CD4-positive, alpha-beta T cell treated with Interleukin-1 beta for 1 hour (primary cell): ENCODE measurements around the gene RNLS.

Experiments
- DNase-seq, 2 donors: peaks; one replicate each; pipeline ENCODE4 v3.0.0-alpha.2; 2020 to 2022

RNLS gene

DNA sequence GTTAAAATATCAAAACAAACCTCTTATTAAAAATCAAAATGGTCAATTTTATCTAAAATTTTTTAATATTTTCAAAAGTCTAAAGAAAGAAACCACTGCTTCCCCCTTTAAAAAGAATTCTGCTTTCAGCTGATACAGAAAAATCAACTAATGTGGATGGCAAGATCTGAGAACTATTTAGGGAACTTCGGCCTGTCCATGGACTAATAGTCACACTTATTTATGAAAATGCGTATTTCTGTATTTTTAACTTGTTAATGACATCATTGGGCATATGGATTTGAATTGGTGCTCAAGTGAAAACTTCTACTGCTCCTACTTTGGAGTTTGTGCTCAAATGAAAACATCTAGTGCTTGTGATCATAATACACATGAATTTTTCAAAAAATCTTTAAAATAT, 31.9 kb downstream of the RNLS start:
- DNase-seq: no peak

DNA sequence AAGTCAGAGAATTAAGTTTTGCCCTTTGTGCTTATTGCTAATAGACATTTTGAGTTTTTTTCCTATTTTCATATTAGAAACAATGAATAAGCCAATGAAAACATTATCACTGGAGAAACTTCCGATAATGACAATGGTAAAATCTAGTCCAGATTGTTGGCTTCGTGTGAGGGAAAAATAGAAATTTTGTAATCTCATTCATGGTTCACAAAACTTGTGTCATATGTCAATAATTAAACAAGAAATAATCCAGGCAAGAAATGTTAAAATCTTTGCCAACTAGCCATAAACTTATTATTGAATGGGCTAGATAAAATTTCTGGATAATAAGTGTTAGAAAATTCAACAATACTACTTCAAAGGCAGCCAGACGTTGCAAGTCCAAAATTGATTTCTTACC, 36.6 kb downstream of the RNLS start:
- no peak for DNase-seq

DNA sequence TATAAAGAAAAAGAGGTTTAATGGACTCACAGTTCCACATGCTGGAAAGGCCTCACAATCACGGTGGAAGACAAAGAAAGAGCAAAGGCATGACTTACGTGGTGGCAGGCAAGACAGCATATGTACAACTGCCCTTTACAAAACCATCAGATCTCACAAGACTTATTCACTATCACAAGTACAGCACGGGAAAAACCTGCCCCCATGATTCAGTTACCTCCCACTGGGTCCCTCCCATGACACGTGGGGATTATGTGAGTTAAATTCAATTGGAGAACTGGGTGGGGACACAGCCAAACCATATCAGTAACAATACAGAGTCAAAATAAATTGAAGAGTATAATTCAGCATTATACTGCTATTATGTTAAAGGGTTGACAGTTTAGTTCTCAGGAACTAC, 37.8 kb downstream of the RNLS start:
- no peak for DNase-seq

DNA sequence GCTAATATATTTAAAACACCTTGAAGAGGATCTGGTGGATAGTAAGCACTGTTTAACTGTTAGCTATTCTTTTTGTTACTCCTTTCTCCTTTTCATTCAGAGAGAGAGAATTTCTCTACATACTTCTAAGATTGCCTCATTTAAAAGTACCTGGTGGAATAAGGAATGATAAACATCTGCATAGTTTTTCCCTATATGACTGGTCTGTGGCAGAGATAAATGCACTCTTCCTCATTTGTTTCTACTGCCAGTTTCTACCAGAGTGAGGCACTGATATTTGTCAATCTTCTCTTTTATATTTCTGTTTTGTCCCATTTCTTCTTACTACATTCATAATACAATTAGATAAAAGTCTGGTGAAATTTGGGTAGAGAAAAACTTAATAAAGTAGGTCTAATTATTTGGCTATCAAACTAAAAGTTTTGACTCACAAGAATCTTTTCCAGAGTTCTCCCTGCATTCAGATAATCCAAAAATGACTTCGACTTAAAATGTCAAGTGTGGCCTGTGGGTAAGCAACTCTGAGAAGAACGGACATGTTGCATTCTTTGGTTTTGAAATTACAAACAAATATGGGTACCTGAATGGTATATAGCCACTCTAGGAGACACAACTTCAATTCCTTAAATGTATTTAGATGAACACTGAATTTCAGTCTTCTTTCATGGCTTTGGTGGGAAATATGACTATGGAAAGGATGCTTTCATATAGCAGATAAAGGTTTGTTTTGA, 38.8 kb downstream of the RNLS start:
- no peak for DNase-seq

DNA sequence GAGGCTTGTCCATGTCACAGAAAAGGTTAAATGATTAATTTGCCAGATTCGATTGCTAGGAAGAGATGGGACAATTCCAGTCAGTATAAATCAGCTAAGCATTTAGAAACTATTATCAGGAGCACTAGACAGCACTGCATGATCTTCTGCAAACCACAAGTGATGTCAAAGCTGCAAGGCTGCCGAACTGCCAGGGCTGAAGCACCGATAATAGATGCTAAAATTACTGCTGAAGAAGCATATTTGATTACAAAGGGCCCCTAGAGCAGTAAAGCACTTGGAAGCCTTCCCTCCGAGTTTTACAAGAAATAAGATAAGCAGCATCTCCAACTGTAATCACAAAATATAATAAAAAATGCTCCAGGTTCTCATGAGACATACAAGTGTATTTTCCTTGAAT, 40.6 kb downstream of the RNLS start:
- no peak for DNase-seq

DNA sequence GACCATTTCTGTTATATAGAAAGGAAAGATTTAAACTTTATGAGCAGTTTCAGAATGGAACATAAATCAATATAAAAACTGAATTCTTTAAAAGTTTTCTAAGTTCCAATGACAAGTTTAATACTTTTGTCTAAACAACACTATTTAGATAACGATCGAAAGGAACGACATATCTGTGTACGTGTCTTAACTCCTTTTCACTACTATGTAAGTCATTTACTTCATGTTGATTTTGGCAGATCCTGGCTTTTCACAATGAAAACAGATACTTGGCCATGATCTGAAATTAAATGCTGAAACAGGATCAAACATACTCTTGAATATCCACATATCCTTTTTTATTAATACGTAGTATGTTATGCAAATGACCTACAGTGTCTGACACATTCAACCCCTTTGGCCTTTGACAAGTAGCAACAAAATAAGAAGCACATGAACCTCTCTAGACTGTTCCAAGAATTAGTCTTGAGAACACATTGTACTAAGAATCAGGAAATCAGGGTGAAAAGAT, 41.9 kb downstream of the RNLS start:
- no peak for DNase-seq

DNA sequence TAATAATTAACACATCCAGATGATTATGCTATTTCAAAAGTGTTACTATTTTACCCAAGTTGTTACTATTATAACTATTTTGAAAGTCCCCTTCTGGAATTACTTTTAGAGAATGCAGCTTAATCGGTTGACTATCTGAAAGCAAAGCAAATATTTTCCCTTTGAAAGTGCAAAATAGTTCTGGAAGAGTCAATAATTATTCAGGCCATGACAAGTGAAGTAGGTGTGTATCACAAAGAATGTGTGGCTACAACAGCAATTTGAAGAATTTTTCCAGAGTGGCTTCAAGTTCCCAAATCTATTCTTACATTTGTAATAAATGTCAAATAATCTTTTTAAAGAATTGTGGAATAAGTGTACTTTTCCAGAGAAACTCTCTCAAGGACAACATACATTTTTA, 42.8 kb downstream of the RNLS start:
- no peak for DNase-seq

DNA sequence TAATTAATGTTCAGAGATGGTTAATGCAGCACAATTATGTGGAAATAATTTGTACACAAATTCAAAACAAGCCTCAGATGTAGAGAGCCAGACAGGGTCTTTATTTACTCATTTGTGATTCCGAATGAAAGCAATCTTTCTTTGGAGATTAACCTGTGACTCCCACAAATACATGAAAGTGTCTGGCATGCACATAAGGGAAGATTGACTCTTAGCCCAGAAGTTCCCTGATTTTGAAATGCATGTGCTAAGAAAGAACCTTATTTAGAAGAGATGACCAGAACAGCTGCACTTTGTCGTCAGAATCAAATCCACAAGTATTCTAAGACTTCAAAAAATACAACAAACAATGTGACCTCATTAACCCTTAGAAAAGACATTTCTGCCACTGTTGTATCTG, 45.1 kb downstream of the RNLS start:
- DNase-seq: no peak

DNA sequence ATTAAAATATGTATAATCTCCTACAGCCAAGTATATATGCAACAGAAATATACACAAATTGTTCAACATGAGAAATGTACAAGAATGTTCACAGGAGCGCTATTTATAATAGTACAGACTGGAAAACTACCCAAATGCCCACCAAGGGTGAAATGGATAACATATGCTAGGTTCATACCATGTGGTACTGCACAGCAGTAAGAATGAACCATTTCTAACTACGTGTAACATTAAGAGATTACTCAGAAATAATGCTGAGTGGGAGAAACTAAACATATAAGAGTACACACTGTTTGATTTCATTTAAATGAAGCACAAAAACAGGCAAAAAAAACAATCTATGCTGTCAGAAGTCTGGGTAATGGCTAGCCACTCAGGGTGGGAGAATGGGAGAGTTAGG, 45.8 kb downstream of the RNLS start:
- no peak for DNase-seq

DNA sequence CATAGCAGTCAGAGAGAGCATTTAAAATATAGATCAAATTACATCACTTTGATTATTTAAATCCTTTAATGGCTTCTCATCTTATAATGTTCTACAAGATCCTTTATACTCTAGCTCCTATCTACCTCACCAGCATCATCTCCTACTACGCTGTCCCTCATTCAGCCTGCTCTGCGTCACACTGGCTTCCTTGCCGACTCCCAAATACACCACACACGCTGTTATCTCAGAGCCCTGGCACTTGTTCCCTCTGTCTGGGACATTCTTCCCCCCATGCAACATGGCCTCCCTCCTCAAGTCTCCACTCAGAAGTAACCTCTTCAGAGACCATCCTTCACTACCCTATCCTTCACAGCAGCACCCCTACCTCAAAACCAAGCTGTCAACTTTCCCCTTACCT, 46.7 kb downstream of the RNLS start:
- no peak for DNase-seq

DNA sequence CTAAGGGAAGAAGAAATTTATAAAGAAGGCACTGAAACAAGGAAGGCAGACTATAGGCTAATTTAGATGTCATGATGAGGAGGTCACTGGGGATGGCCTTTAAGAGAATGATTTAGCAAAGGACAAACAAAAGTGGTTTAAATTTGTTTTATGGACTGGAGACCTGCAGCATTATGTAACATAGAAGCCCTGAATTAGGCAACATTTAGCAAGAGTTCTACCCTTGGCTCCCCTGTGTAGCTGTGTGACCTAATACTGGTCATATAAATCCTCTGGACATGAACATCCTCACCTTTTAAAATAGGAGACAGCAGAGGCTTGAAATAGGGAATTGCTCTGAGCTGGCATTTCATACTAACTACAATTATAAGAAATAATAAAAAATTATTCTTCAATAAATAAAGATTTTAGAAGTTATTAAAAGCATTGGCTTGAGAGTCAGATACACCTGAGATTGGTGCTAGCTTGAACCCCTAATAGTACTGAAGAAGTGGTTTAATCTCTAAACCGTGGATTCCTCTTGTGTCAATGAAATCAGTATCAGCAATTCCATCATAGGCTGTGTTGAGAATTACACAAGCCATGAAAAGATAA, 48.9 kb downstream of the RNLS start:
- no peak for DNase-seq

DNA sequence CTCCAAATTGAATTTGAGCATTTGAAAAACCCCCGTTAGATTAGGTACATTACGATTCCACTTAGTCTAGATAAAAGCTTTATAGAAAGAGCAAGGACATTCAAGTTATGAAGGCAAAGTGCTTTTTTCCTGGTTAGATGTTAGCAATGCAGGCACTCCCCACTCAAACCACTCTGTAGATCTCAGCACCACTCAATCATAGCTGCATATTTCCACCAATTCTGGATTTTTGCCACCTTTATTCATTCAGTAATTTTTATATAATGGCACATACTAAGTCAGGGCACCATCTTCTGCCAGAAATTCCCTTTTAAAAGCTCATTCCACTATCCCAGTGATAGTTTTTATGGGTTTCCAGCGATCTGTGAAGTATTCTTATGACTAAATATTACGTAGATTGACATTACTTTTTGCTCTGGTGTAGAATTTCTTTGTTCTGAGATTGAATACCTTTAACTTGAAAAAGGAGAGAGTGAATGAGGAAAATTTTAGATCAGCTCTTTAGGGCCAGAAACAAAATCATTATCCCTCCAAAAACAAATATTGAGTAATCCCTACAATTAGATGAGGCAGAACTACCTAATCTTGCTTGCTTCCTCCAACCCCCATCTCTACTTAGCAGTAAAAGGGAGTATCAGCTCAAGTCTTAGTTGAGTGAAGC, 51.6 kb downstream of the RNLS start:
- DNase-seq: no peak

DNA sequence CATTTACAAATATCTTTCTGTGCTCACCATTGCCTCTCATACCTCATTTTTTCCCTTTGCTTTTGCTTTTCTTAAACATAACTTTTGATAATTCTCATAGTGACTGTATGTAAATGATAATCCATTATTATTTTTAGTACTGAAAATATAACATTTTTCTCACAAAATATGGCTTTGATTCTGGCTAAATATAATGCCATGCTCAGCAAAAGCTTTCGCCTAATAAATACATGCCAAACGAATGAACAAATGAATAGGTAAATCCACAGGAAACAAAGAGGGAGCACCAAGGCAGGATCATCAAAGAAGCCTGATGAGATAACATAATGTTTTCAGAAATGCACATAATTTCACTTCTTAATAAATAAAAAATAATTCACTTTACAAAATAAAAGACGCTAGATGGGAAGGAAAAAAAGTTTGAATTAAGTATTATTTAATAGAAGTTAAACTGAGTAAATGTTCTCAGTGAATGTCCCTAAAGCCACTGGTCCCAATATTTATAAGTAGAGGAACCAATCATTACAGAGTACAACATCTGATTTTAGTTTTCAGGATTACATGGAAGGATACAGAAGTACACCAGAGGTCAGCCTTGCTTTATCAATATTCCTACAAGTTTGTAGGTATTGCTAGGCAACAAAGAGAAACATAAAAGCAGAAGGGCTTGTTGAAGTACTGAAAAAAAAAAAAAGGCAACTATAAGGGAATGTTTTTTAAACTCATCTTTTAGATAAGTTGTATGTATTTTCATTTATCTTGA, 52.3 kb downstream of the RNLS start:
- no peak for DNase-seq

DNA sequence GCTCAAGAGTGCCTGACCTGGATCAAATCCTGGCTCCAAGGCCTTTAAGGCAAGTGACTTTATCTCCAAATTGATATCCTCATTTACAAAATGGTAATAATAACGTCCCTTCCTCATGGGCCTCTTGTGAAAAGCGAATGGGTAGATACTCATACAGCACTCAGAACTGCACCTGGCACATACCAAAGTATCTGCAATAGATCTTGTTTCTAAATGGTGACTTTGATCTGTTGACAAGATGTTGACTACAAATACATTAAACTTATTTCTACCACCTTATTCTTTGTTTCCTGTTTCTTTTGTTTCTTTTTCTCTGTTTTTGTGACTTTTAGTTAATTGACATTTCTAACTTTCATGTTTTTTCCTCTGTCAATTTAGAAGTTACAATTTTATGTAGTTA, 53.0 kb downstream of the RNLS start:
- no peak for DNase-seq

DNA sequence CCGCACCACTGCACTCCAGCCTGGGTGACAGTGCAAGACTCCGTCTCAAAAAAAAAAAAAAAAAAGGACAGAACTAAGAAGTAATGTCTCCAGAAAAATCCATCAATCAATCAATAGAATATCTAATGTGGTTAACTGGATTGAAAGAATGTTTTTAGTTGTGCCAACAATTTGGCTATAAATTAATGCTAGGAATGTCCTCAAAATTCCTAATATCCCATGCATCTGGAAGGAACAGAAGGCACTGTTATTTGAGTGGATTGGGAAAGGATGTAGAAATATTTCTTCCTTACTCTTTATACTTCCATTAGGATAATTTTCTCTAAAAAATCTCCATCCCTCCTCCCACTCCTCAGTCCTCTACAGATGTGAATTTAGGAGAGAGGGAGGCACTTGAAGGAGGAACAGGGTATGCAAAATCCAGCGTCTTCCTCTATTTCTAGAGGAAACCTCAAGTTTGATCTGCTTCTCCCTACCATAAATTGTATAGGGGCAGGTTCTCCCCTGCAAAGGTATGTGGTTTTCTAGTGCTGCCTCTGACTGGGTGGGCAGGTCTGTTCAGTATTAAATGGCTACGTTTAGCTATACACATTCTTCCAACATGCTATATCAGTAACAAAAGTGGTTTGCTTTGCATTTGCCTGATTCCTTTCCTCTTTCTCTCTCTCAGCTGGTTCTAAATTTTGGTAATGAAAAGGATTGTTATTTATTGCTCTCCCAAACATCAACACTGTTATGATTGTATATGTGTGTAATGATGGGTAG, 54.1 kb downstream of the RNLS start:
- no peak for DNase-seq

DNA sequence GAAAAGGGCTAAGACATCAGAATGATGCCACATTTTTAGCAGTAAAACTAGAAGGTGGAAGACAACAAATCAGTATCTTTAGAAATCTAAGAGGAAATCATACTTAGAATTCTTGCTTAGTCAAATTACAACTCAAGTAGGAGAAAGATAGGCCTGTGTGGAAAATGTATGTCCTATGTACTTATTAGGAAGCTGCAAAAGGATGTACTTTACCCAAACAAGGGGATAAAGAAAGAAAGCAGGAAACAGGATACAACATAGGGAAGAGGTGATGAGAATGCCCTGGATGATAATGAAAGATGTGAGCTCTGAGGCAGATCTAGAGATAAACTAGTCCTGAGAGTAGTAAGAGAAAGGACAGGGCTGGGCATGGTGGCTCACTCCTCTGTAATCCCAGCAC, 54.9 kb downstream of the RNLS start:
- no peak for DNase-seq

DNA sequence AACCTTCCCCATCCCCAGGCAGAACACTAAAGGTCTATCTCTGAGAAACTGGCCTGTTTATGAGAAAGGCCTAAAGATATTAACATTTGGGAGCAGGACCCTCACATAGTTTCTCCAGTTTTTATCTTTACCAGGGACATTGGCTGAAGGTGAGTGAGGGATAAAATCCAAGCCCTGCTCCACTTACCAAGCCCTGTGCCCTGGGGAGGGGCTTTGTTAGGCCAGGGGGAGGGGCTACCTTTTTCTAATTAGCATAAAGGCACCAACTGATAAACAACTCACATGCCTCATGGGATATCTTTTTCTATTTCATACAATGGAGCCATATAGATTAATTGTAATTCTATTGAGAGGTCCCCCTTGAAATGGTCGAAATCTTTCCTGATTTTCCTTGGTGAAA, 55.9 kb downstream of the RNLS start:
- DNase-seq: no peak

DNA sequence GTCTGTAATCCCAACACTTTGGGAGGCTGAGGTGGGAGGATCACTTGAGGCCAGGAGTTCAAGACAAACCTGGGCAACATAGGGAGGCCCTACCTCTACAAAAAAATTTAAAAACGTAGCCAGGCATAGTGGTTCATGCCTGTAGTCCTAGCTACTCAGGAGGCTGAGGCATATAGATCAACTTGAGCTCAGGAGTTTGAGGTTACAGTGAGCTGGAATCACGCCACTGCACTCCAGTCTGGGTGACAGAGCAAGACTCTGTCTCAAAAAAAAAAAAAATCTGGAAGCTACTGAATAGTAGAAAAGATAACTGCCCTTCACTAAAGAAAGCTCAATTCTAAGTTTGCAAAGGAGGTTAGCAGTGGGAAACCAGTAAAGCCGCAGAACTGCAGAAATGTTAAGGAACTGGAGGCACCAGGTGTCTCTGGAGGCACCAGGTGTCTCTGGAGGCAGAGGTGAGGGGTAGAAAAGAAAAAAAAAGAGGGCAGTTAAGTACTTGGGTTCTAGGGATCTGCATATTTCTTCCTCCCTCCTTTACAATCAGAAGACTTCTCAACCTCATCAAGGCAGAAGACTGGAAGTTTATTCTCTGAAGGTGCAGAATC, 56.5 kb downstream of the RNLS start:
- DNase-seq: no peak

DNA sequence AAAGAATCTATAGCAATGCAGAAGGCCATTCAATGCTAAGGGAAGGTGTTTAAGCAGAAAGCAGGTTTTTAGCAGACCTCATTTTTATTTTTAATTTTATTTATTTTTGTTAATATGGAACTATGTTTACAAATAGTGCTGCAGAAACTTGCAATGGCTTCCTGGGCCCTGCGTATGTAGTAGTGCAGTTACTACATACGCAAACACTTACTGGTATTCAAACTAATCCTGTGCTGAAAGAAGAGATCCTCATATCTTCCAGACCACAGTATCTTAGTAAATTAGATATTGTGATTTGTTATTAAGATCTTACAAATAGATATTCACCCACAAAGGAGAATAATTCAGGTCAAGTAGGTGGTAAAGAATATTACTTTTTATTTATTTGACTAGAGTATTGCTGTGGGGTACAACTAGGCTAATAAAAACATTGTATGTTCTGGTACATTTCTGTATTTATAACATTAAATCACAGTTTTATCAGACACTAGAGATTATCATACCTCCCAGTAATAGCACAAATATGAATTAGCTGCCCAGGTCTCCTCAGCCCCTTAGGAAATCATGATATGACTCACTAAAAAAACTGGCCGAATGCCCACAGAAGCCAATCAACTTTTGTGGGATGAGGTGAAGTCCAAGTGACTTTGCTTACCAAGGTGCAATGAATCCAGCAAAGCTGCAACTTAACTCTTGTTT, 57.6 kb downstream of the RNLS start:
- DNase-seq: no peak

DNA sequence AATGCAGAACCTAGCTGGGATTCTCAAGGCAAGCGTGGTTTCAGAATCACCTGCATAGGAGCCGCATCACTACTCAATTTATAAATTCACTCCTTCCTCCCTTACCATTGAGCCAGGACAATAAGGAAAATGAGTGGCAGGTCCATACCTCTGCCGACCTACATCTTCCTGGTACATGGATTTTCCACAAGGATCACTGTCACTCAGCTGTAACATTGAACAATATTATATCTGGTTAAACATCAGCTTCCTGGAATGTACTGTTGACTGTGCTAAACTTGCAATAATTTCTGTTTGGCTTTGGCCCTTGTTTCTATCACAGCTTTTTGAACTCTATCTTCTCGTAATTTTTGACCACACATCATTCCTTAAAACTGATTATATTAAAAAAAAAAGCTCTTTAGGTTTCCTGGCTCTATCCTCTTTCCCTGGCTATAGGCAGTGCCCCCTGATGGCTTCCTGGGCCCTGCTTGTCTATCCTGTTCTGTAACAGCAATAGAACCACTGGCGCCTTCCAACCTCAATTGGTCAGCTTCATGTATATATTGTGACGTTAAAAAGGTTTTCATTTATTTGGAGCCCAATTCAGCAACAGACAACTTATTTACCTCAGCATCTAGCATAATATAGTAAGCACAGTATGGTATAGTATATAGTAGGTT, 59.2 kb downstream of the RNLS start:
- no peak for DNase-seq

DNA sequence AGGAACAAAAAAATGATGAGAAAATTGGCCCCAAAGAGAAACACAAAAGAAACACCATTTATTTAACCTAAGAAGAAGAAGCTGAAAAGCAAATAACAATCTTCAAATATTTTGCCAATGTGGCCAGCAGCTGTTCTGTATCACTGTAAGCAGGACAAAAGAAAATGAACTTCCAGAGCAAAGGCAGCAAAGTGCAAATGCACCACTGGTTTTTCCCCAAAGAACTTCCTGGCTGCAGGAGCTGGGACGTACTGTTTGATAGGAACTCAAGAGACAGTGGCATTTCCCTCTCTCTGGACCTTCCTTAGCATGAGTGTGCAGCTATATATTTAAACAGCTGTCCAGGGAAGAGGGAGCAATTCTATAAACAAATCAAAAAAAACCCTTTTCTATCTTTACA, 60.4 kb downstream of the RNLS start:
- DNase-seq: no peak
